NCI-H748 (cell line): ENCODE results near the gene ADRB2.
"Not testable (repeated sequence)": the region's sequence is repeated elsewhere in the genome, so short reads cannot be mapped to it uniquely, and the experiment has no call there.

ENCODE experiments used
- DNase-seq: peaks from one replicate; lab custom pipeline; 2025; ENCODE audit not compliant: unreplicated experiment; lab: John Stamatoyannopoulos, UW

Gene ADRB2

GRCh38 chr5:148853868-148854267, 27.5 kb downstream of the ADRB2 start:
- no peak for DNase-seq

GRCh38 chr5:148855249-148856008, 29.0 kb downstream of the ADRB2 start:
- no peak for DNase-seq

DNA sequence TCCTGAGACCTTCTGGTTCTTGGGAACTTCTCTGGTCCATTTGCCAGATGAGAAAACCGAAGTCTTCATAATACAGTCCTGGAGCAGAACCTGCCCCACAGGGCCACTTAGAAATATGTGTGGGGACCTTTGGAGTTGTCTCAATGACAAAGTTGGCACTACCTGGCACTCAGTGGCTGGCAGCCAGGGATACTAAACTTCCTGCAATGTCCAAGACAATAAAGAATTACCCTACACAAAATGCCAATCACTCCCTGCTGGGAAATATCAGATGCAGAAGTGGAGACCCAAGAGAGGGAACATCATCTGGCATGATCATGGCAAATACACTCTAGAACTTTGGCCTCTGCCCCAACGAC, 29.6 kb downstream of the ADRB2 start:
- no peak for DNase-seq

- DNase-seq = no peak
Measured at GRCh38 chr5:148856424-148856823, 30.0 kb downstream of the ADRB2 start.

- no peak for DNase-seq
Measured at GRCh38 chr5:148857474-148857873, 31.1 kb downstream of the ADRB2 start.

GRCh38 chr5:148858106-148858505, 31.7 kb downstream of the ADRB2 start:
- no peak for DNase-seq

DNA sequence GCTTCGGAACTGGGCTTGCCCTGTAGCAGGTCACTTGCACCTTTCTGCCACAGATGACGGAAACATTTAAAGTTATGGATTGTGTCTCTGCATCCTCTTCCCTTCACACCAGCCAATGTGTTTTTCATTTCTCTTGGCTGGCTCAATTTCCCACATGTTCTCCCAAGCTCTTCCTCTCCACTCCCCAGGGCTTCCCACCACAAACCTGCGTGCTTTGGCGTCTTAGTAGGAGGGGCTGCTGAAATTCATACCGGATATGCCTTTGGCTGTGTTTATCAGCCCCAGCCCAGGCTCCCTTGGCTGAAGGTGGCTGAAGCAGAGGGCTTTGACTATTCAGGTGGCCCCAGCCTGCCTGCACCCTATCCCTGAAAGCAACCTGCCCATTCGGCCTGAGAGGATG, 32.1 kb downstream of the ADRB2 start:
- DNase-seq = no peak

DNA sequence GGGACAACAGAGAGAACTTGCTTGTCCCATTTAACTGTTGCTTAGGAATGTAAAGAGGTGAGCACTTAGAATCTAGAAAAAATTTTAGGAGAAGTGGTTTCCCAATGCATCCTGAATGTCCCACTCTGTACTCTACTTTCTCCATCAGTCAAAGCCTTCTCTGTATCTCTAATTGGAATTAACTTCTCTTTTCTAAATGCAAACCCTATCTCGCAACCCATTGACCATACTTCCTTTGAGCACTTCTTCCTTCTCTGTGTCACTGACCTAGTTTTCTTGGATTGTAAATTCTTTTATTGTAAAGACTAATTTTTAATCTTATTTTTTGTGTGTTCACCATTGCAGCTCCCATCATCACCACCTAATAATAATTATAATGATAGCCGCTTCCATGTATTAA, 33.3 kb downstream of the ADRB2 start:
- DNase-seq = no peak

DNA sequence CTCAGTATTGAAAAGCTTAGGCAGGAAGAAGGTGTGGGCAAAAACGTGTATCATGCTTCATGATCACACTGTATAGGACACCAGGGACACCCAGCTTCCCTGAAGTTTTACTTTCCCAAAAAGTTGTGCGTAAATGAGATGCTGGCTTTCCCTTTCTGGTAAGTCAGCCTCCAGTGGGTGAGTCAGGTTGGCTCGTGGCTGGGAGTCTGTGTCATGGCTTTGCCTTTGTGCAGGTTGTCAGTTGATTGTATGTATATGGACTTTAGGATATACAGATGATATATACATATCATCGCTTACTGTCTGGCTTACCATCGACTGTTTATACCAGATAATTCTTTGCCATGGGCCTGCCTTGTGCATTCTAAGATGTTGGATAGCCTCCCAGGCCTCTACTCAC, 34.2 kb downstream of the ADRB2 start:
- DNase-seq = no peak

DNA sequence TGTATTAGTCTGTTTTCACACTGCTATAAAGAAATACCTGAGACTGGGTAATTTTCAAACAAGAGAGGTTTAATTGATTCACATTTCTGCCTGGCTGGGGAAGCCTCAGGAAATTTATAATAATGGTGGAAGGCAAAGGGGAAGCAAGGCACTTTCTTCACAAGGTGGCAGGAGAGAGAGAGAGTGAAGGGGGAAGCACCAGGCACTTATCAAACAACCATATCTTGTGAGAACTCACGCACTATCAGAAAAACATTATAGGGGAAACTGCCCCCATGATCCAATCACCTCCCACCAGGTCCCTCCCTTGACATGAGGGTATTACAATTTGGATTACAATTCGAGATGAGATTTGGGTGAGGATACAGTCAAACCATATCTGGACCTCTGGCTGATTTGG, 34.7 kb downstream of the ADRB2 start:
- no peak for DNase-seq

DNA sequence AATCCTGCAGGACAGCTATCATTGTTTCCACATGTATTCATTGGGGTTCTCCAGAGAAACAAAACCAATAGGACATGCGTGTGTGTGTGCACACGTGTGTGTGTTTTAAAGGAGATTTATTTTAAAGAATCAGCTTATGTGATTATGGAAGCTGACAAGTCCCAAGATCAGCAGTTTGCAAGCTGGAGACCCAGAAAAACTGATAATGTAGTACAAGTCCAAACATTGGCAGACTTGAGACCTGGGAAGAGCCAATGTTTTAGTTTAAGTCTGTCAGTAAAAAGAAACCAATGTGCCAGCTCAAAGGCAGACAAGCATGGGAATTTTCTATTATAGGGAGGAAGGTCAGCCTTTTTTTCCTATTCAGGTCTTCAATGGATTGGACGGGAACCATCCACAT, 35.3 kb downstream of the ADRB2 start:
- no peak for DNase-seq

- no peak for DNase-seq
Measured at GRCh38 chr5:148864113-148864841, 37.9 kb downstream of the ADRB2 start.

GRCh38 chr5:148866024-148866423, 39.6 kb downstream of the ADRB2 start:
- no peak for DNase-seq

DNA sequence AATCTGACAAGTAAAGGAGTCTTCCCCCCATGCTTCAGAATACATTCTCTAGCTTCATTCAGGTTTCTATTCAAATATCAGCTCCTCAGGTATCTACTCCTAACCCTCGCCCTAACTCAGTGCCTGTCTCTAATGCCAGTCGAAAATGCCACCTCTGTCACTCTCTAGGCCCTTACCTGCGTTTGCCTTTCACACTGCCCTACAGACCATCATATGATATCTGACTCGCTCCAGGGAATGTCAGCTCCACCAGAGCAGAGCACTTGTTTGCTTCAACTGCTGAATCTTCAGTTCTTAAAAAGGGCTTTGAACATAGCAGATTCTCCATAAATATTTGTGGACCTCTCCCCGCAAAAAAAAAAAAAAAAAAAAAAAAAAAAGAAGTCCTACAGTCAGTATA, 46.7 kb downstream of the ADRB2 start:
- no peak for DNase-seq

DNA sequence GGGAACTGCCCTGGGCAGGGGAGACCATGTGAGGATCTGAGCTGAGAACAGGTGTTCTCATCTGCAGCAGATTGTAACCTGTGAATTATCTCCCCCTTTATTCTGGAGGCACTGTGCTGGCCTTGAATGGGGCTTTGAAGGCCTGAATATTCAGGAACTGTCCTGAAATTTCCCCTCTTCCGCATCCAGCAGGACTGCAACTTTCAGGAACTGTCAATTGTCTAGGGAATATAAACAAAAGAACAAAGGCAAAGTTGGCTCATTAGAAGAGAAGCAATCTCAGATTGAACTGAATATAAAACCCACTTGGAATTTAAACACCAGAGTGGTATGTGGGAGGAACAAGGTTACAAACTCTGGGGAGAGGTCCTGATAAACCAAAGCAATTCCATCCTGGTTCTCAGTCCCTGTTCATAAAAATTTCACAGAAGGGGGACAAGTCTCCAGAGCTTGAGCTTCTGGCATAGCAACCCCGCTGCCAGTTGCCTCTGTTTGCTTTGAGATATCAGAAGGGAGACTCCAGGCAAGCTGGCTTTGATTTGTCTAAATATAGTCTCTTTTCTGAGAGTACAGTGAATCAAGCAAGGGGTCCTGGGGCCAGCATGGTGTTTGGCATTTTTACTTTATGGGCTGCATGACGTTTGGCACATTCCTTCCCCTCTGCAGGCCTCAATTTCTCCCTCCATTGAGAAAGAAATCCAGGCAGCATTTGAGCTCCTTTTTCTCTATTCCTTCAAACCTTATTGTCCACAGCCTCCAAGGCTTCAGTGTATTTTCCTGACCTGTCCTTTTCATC, 47.5 kb downstream of the ADRB2 start:
- DNase-seq = no peak

- no peak for DNase-seq
Measured at GRCh38 chr5:148875205-148875875, 48.9 kb downstream of the ADRB2 start.

DNA sequence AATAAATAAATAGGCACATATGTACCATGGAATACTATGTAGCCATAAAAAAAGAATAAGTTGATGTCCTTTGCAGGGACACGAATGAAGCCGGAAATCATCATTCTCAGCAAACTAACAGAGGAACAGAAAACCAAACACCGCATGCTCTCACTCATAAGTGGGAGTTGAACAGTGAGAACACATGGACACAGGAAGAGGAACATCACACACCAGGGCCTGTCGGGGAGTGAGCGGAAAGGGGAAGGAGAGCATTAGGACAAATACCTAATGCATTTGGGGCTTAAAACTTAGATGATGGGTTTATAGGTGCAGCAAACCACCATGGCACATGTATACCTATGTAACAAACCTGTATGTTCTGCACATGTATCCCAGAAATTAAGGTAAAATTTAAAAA, 51.0 kb downstream of the ADRB2 start:
- DNase-seq = not testable (repeated sequence)
